Measurements from ENCODE around the gene IQCM.
"Not testable (repeated sequence)": the region's sequence is repeated elsewhere in the genome, so short reads cannot be mapped to it uniquely, and the experiment has no call there.

IQCM gene

GRCh38 chr4:149512501-149512900 lies 303.1 kb downstream of the IQCM start:
- intact Hi-C loops (cut with DNase I): no loop called here

DNA sequence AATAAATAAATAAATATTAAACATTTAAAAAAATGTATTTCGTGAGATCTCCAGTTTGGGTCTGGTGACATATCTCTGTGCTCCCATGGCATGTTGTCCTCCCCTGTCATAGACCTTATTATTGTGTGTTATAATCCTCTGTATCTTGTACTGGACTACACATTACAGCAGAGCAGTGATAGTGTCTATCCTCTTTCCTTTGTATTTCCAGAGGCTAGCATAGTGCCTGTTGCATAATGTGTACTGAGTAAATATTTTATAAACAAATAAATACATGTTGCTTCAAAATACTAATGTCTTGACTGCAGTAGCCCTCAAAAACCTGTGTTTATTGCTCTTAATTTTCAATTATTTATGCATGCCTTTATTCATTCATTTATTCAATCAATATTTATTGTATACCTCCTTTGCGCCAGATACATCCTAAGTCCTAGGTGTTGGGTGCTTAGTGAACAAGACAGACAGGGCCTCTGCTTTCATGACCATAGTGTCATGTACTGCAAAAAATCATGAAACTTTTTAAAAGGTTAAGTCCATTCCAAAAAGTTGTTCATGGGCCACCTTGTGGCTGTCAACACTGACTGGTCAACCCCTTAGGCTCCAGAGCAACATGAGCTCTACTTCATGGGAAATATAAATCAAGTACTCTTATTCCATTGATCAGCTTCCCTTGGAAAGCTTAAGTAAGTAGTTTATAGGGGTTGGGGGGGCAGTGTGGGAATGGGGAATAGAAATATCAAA lies 303.9 kb downstream of the IQCM start:
- no peak for DNase-seq
- intact Hi-C loops (cut with DNase I): no loop called here

More at GRCh38 chr4:149512501-149512900, 303.1 kb downstream of the IQCM start:
- no peak for DNase-seq

DNA sequence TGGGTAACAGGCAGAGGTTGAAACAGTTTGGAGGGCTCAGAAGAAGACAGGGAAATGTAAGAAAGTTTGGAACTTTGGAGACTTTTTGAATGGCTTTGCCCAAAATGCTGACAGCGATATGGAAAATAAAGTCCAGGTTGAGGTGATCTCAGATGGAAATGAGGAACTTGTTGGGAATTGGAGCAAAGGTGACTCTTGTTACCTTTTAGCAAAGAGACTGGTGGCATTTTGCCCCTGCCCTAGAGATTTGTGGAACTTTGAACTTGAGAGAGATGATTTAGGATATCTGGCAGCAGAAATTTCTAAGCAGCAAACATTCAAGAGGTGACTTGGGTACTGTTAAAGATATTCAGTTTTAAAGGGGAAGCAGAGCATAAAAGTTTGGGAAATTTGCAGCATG lies 308.3 kb downstream of the IQCM start:
- intact Hi-C loops (cut with DNase I): not testable (repeated sequence)

GRCh38 chr4:149500806-149501205 lies 314.8 kb downstream of the IQCM start:
- intact Hi-C loops (cut with DNase I): no loop called here
- DNase-seq: no peak

More for the DNA sequence above, 308.3 kb downstream of the IQCM start:
- DNase-seq: not testable (repeated sequence)

DNA sequence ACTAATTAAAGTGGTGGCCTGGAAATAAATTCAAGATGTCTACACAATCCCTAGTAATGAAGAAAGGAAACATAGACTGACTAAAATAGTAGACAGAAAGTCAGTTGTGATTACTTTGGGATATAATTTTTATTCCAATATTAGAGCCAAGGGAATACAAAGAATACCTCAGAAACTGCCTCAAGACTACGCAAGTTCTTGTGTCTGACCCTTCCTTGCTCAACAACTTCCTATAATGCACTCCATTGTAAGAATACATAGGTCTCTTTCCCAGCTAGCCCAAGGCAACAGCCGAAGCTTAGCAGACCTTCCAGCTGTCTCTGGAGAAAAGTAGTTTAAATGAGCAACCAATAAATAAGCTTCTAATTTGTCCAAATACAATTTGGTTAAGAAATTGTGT lies 315.9 kb downstream of the IQCM start:
- intact Hi-C loops (cut with DNase I): no loop called here
- DNase-seq: no peak

DNA sequence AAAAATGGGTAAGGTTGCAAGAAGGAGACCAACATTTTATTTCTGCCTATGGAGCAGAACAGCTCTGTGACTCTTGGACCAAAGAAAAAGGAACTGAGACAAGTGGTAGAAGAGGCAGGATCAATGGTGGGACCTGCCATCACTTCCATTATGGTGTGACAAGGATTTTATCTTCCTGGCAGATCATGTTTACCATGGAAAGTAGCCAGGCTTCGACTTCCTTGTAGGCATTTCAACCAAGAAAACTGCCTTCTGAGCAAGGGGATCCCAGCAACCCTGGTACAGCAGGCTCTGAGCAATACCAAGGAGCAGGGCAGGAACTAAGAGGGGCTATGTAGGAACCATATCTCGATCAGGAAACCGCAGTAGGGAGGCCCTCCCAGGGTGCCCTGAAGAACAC lies 317.4 kb downstream of the IQCM start:
- intact Hi-C loops (cut with DNase I): no loop called here
- no peak for DNase-seq

- intact Hi-C loops (cut with DNase I): no loop called here
- no peak for DNase-seq
Observed at GRCh38 chr4:149493492-149493891, 322.2 kb downstream of the IQCM start.

- intact Hi-C loops (cut with DNase I): no loop called here
Observed at GRCh38 chr4:149489321-149489720, 326.3 kb downstream of the IQCM start.

DNA sequence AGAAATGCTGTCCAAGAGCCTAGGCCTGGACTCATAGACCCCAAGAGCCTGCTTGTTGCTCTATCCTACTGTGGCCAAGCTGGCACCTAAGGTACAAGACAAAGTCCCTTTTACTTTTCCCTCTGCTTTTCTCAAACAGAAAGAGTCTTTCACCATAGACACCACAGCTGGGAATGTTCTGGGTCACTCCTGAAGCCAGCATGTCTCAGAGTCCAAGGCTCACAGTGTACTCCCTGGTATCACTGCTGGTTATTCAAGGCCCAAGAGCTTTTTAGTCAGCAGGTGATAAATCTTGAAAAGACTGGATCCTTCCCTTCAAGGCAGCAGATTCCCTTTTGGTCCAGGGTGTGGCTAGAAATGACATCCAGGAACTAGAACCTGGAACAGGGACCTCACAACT lies 328.8 kb downstream of the IQCM start:
- DNase-seq: no peak
- intact Hi-C loops (cut with DNase I): no loop called here

More at GRCh38 chr4:149489321-149489720, 326.3 kb downstream of the IQCM start:
- DNase-seq: no peak

DNA sequence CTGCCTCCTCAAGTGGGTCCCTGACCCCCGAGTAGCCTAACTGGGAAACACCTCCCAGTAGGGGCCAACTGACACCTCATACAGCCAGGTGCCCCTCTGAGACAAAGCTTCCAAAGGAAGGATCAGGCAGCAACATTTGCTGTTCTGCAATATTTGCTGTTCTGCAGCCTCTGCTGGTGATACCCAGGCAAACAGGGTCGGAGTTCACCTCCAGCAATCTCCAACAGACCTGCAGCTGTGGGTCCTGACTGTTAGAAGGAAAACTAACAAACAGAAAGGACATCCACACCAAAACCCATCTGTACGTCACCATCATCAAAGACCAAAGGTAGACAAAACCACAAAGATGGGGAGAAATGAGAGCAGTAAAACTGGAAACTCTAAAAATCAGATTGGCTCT lies 347.0 kb downstream of the IQCM start:
- intact Hi-C loops (cut with DNase I); DNase-seq: not testable (repeated sequence)

DNA sequence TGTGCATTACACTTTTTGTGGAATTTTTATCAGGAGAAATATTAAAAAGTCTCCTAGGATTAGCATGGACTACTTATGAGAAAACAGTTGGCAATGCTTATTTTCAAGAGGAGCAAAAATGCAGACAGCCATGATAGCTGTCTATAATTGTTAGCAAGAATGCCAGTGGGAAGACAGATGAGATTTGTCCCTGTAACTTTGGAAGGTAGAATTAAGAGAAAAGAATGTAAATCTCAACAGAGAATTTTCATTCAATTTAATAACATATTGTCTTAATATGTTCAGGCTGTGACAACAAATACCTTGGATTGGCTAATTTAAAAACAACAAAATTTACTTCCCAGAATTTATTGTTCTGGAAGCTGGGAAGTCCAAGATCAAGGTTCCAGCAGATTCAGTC lies 349.2 kb downstream of the IQCM start:
- intact Hi-C loops (cut with DNase I): no loop called here
- DNase-seq: no peak

DNA sequence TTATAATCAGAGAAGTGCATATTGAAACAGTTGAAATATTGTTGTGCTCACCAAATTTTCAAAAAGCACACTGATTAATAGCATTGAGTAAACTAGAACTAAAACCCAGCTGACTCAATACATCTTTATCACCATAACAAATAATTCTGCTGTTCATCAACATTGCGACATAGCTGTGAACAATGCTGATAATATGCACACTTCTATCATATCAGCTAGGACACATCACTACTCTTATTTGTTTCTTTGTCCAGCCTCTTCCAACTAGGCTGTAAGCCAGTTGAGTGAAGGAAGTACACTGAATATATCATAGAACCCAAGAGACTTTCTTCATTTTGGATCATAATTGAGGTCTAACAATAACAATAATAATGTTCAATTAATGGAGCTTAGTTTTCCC lies 349.7 kb downstream of the IQCM start:
- no peak for DNase-seq
- intact Hi-C loops (cut with DNase I): no loop called here

DNA sequence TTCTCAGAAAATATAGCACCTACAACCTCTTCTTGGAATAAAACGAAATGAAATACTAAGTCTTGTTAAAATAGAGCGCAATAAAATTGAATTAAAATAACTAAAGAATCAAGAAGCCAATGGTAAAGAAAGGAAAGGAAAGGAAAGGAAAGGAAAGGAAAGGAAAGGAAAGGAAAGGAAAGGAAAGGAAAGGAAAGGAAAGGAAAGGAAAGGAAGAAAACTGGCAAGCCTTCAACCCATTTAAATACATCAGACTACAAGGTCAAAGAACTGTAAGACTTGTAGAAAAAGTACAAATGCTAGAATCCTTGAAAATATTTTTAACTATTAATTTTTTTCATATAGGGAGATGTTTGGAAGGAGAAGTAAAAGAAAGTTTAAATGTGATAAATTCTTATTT lies 372.1 kb downstream of the IQCM start:
- no peak for DNase-seq
- intact Hi-C loops (cut with DNase I): no loop called here

DNA sequence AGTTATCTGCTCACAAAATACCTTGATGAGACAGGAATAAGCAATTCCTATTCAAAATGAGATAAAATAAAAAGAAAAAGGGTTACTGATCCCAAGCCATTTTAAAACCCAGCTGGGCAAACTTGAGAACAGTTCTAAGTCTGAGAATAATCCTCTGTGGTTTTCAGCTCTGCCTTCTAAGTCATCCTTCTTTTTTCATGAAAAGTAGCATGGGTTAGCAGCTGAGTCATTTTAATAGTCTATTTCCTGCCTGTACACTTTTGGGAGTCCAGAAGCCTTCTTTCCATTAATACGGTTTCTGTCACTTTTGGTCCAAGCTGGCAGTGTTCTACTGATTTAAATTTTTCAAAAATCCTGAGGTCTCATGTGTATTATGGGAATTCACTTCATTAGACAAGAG lies 374.3 kb downstream of the IQCM start:
- intact Hi-C loops (cut with DNase I): no loop called here
- no peak for DNase-seq

GRCh38 chr4:149426461-149426860 lies 389.2 kb downstream of the IQCM start:
- intact Hi-C loops (cut with DNase I): no loop called here

DNA sequence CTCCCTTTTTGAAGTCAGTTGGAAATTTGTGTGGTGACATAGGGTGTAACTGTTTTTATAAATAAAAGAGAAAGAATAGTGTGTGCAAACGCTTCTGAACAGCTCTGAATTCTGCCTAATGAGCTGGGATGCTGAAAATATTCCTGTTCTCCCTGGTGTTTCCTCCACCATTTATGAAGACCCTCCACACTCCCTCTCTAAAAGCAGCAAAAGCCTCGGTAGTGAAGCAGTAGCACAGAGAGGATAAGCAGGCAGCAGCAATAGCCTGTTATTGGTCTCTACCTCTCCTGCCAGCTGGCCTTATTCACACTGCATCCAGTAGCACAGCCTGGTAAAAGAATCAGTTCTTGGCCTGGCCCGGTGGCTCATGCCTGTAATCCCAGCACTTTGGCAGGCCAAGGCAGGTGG lies 406.1 kb downstream of the IQCM start:
- DNase-seq: peak in 19 of 42 donors; percentile 1 to 45 (median 10)
- intact Hi-C loops (cut with DNase I): no loop called here

More at GRCh38 chr4:149426461-149426860, 389.2 kb downstream of the IQCM start:
- DNase-seq: peak in 2 of 42 donors; percentile 8 to 35

DNA sequence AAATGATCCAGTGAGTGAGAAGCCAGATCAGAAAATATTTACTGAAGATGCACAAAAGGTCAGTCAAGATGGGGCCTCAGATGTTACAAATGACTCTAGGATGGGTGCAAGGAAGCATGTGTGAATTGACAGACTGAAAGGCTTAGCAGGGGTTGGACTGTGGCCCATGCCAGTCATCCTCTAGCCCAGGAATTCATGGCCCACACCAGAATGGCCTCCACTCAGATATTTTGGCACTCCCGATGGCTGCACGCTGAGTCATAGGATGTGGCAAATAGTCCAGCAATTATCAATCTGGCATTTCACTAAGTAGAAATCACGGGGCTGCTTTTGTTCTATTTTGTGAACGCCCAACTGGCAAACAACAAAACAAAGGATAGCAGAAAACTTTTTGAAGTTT lies 406.5 kb downstream of the IQCM start:
- intact Hi-C loops (cut with DNase I): no loop called here
- peak in 22 of 42 donors; percentile 1 to 76 (median 19) for DNase-seq

- intact Hi-C loops (cut with DNase I): no loop called here
- DNase-seq: no peak
Observed at GRCh38 chr4:149404143-149404542, 411.5 kb downstream of the IQCM start.

GRCh38 chr4:149403081-149403480 lies 412.6 kb downstream of the IQCM start:
- no peak for DNase-seq
- intact Hi-C loops (cut with DNase I): no loop called here

GRCh38 chr4:149398993-149399392 lies 416.6 kb downstream of the IQCM start:
- intact Hi-C loops (cut with DNase I): no loop called here
- no peak for DNase-seq

DNA sequence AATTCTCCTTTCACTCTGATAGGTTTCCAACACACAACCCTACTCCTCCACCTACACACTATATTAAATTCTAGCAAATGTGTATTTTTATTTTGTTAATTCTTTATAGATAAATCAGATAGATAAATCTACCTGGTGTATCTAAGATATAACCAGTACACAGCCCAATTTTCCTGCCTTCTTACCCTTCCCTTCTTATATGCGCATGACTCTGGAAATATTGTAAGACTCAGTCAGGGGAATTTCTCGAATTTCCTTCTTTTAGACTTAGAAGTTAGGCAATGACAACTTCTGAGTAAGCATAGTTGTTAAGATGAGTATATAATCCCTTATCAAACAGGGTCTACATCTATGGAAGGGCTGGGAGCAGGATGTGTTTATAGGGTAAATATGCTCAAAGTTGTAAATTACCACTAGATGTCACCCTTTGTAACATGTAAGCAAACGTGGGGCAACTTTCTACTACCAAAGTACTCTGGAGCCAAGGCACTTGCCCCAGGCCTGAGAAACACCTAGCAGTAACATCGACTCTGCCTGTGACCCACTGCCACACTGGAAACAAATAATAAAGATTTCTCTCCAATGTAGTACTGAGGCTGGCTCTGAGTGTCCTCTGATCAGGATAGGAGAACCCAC lies 444.7 kb downstream of the IQCM start:
- intact Hi-C loops (cut with DNase I): no loop called here
- peak in 9 of 42 donors; percentile 1 to 42 (median 8) for DNase-seq
